Activated naive CD4-positive, alpha-beta T cell treated with anti-CD3 and anti-CD28 coated beads for 36 hours (primary cell): ENCODE data around the gene CP. TPM values are rescaled to one million over a fixed set of nuclear protein-coding genes. Genes with fewer than 3 reads are reported as not detected.
"Not testable (repeated sequence)": the region's sequence is repeated elsewhere in the genome, so short reads cannot be mapped to it uniquely, and the experiment has no call there.

Source experiments
- CTCF ChIA-PET: fragments of 350-600 bp; sonication (Branson Sonifier 250); formaldehyde crosslinking; loops from one replicate; lab custom pipeline; 2021; ENCODE audit warnings: antibody characterized with exemption; lab: Charles Lee
- DNase-seq: peaks from one replicate; pipeline ENCODE4 v3.0.0-alpha.2; 2020
- H3K27ac Mint-ChIP-seq: one replicate; pipeline ENCODE4 v1.8.0; 2021; ENCODE audit warnings: mild to moderate bottlenecking, mixed read lengths
- H3K27me3 Mint-ChIP-seq: one replicate; pipeline ENCODE4 v1.8.0; 2021; ENCODE audit warnings: low read depth, mixed read lengths
- H3K36me3 Mint-ChIP-seq: one replicate; pipeline ENCODE4 v1.8.0; 2021; ENCODE audit warnings: low read depth, mixed read lengths
- H3K4me1 Mint-ChIP-seq: one replicate; pipeline ENCODE4 v1.8.0; 2021; ENCODE audit warnings: low read depth, mixed read lengths
- H3K4me3 Mint-ChIP-seq: one replicate; pipeline ENCODE4 v1.8.0; 2021; ENCODE audit warnings: mild to moderate bottlenecking, moderate library complexity, mixed read lengths
- H3K9me3 Mint-ChIP-seq: one replicate; pipeline ENCODE4 v1.8.0; 2021; ENCODE audit warnings: mixed read lengths
- intact Hi-C: fragments of 100-400 bp; cut with micrococcal nuclease; formaldehyde crosslinking; loops from one replicate; pipeline ENCODE4 v1.15.1; 2023
- total RNA-seq, 2 experiments: library from RNA; stranded (reverse); gene quantifications; one replicate each; pipeline ENCODE4 v1.2.3, GENCODE V29; 2021

The CP gene
- total RNA-seq, 2 experiments from 2014 or later = not detected

GRCh38 chr3:149245738-149246451 lies 24.3 kb upstream of the CP start:
- H3K4me3 Mint-ChIP-seq = no peak overlapping the region
- peaks cover 21% of the 10 kb centered on the region for H3K4me1 Mint-ChIP-seq
- no peak overlapping the region for H3K27ac Mint-ChIP-seq
- no peaks in the 10 kb centered on the region for H3K27me3 Mint-ChIP-seq
- CTCF ChIA-PET = no interaction called here
- DNase-seq = no peak
- H3K36me3 Mint-ChIP-seq = no peaks in the 10 kb centered on the region
- intact Hi-C loops = no loop called here
- H3K9me3 Mint-ChIP-seq = no peaks in the 10 kb centered on the region

- no peak overlapping the region for H3K27ac Mint-ChIP-seq
- H3K4me1 Mint-ChIP-seq = peaks cover 18% of the 10 kb centered on the region
- CTCF ChIA-PET = no interaction called here
- intact Hi-C loops = no loop called here
- no peaks in the 10 kb centered on the region for H3K9me3 Mint-ChIP-seq
- no peaks in the 10 kb centered on the region for H3K36me3 Mint-ChIP-seq
- no peak for DNase-seq
- H3K27me3 Mint-ChIP-seq = no peaks in the 10 kb centered on the region
- H3K4me3 Mint-ChIP-seq = no peak overlapping the region
These were observed 21.9 kb upstream of the CP start for GRCh38 chr3:149243540-149243939.

GRCh38 chr3:149239357-149239936 lies 17.8 kb upstream of the CP start:
- no peak for DNase-seq
- Mint-ChIP-seq H3K27me3 (peaks cover 5% of the 10 kb centered on the region), H3K9me3 (no peaks in the 10 kb centered on the region), H3K4me1 (no peaks in the 10 kb centered on the region), H3K36me3 (no peaks in the 10 kb centered on the region), H3K4me3 (no peak overlapping the region), H3K27ac (no peak overlapping the region)
- CTCF ChIA-PET = interaction anchor here (0.8 kb wide), 1 partner anchor 304 kb away, joined by 7 read pairs; no protein-coding TSS in a partner anchor
- intact Hi-C loops = no loop called here

- DNase-seq, H3K36me3 Mint-ChIP-seq, H3K4me1 Mint-ChIP-seq, intact Hi-C loops, H3K27me3 Mint-ChIP-seq, CTCF ChIA-PET, H3K9me3 Mint-ChIP-seq, H3K27ac Mint-ChIP-seq, H3K4me3 Mint-ChIP-seq: not testable (repeated sequence)
These were observed 16.6 kb upstream of the CP start for GRCh38 chr3:149238268-149238667.

- intact Hi-C loops = no loop called here
These were observed 14.2 kb upstream of the CP start for GRCh38 chr3:149235599-149236424.

GRCh38 chr3:149234671-149235245 lies 13.1 kb upstream of the CP start:
- Mint-ChIP-seq H3K27ac (no peak overlapping the region), H3K27me3 (peaks cover 8% of the 10 kb centered on the region), H3K9me3 (no peaks in the 10 kb centered on the region), H3K4me3 (no peak overlapping the region), H3K4me1 (no peaks in the 10 kb centered on the region), H3K36me3 (no peaks in the 10 kb centered on the region)
- DNase-seq = no peak
- intact Hi-C loops = no loop called here
- CTCF ChIA-PET = interaction anchor here (0.5 to 0.6 kb wide), 2 partner anchors 10 to 93 kb away, joined by 3 to 4 read pairs; no protein-coding TSS in a partner anchor

More at GRCh38 chr3:149235599-149236424, 14.2 kb upstream of the CP start:
- Mint-ChIP-seq H3K36me3 (no peaks in the 10 kb centered on the region), H3K4me3 (no peak overlapping the region), H3K27me3 (peaks cover 7% of the 10 kb centered on the region), H3K27ac (no peak overlapping the region), H3K9me3 (no peaks in the 10 kb centered on the region), H3K4me1 (no peaks in the 10 kb centered on the region)
- CTCF ChIA-PET = no interaction called here
- no peak for DNase-seq

GRCh38 chr3:149233323-149233722 lies 11.7 kb upstream of the CP start:
- H3K27ac Mint-ChIP-seq = no peak overlapping the region

GRCh38 chr3:149231871-149232270 lies 10.2 kb upstream of the CP start:
- H3K4me1 Mint-ChIP-seq = no peaks in the 10 kb centered on the region
- CTCF ChIA-PET = no interaction called here

More at GRCh38 chr3:149233323-149233722, 11.7 kb upstream of the CP start:
- no peaks in the 10 kb centered on the region for H3K4me1 Mint-ChIP-seq
- no peak for DNase-seq
- H3K9me3 Mint-ChIP-seq = no peaks in the 10 kb centered on the region
- no peak overlapping the region for H3K4me3 Mint-ChIP-seq
- no peaks in the 10 kb centered on the region for H3K36me3 Mint-ChIP-seq
- H3K27me3 Mint-ChIP-seq = peaks cover 8% of the 10 kb centered on the region
- CTCF ChIA-PET = no interaction called here
- intact Hi-C loops = no loop called here

GRCh38 chr3:149227591-149228268 lies 6.1 kb upstream of the CP start:
- intact Hi-C loops = no loop called here
- Mint-ChIP-seq H3K9me3 (no peaks in the 10 kb centered on the region), H3K27me3 (peaks cover 1% of the 10 kb centered on the region), H3K27ac (no peak overlapping the region), H3K36me3 (no peaks in the 10 kb centered on the region), H3K4me1 (peaks cover 21% of the 10 kb centered on the region), H3K4me3 (no peak overlapping the region)
- no peak for DNase-seq
- CTCF ChIA-PET = interaction anchor here (0.6 to 1.2 kb wide), 2 partner anchors 57 to 1280 kb away, joined by 4 read pairs; no protein-coding TSS in a partner anchor

More at GRCh38 chr3:149231871-149232270, 10.2 kb upstream of the CP start:
- Mint-ChIP-seq H3K9me3 (no peaks in the 10 kb centered on the region), H3K27ac (no peak overlapping the region), H3K36me3 (no peaks in the 10 kb centered on the region), H3K4me3 (no peak overlapping the region), H3K27me3 (peaks cover 6% of the 10 kb centered on the region)
- DNase-seq = no peak
- intact Hi-C loops = no loop called here

- H3K9me3 Mint-ChIP-seq = no peaks in the 10 kb centered on the region
- no peak overlapping the region for H3K27ac Mint-ChIP-seq
- H3K36me3 Mint-ChIP-seq = no peaks in the 10 kb centered on the region
- H3K4me1 Mint-ChIP-seq = peaks cover 21% of the 10 kb centered on the region
- no peak for DNase-seq
- no peak overlapping the region for H3K4me3 Mint-ChIP-seq
- CTCF ChIA-PET = no interaction called here
- intact Hi-C loops = no loop called here
- H3K27me3 Mint-ChIP-seq = peaks cover 1% of the 10 kb centered on the region
These were observed 5.1 kb upstream of the CP start for GRCh38 chr3:149226776-149227175.

- CTCF ChIA-PET = interaction anchor here (1.2 to 1.5 kb wide), 2 partner anchors 9 to 105 kb away, joined by 3 to 5 read pairs; no protein-coding TSS in a partner anchor
- no peaks in the 10 kb centered on the region for H3K9me3 Mint-ChIP-seq
- peak overlapping the region; percentile 62 for H3K4me3 Mint-ChIP-seq
- no peaks in the 10 kb centered on the region for H3K27me3 Mint-ChIP-seq
- H3K4me1 Mint-ChIP-seq = peaks cover 21% of the 10 kb centered on the region
- H3K36me3 Mint-ChIP-seq = no peaks in the 10 kb centered on the region
- peak overlapping the region; percentile 17 for H3K27ac Mint-ChIP-seq
- intact Hi-C loops = loop anchor here (1.0 to 5.0 kb wide), 4 partner anchors 21 to 234 kb away; partner anchors contain the start of genes GYG1 and HPS3
- peak; percentile 46 for DNase-seq
These were observed 3.3 kb upstream of the CP start for GRCh38 chr3:149224736-149225594.
